T follicular helper cell (primary cell): ENCODE data around the gene SNRNP25.

Source experiments
- DNase-seq: peaks from one replicate; pipeline ENCODE4 v3.0.0-alpha.2; 2020; ENCODE audit warnings: low read depth

Gene SNRNP25

GRCh38 chr16:102060-102855 lies 48.6 kb downstream of the SNRNP25 start:
- DNase-seq, result no peak

- DNase-seq, result no peak
Observed at GRCh38 chr16:104355-104754, 50.7 kb downstream of the SNRNP25 start.

GRCh38 chr16:104928-105327 lies 51.3 kb downstream of the SNRNP25 start:
- no peak for DNase-seq

- DNase-seq, result no peak
Observed at GRCh38 chr16:105521-105920, 51.9 kb downstream of the SNRNP25 start.

GRCh38 chr16:106623-107324 lies 53.1 kb downstream of the SNRNP25 start:
- DNase-seq, result peak; percentile 31
